Measurements from ENCODE around the gene INPP5K.
"Not testable (repeated sequence)": the region's sequence is repeated elsewhere in the genome, so short reads cannot be mapped to it uniquely, and the experiment has no call there.

The INPP5K gene

DNA sequence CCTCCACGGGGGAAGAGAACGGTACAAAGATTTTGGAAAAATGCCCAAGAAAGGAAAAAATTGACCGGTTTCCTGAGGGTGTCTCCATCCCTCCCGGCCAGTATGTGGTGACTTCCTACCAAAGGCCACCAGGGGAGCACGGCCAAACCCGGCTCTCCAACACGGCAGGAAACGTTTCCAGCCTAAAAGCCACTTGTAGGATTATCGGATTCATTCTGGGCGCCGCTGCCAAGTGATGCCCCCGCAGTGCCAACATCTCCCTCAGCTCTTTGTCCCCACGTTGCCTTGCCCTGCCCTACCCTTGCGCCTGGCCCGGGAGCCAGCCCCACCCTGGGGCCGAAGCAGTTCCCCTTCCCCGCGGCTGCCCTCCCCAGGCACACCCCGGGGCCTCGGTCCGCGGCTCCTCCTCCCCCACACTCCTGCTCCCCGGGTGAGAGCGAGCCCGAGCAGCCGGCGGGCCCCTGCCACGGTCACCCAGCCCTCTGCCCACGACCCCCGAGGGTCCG, 61.1 kb downstream of the INPP5K start:
- peak overlapping the region; percentile 80 for H3K4ac ChIP-seq (ENCODE audit: low read length)
- peak overlapping the region; percentile 99 for H3K9ac ChIP-seq (ENCODE audit: low read depth, low read length, poor library complexity)
- H3K18ac ChIP-seq (ENCODE audit: low read length) = peak overlapping the region; percentile 99
- H3K4me1 ChIP-seq (ENCODE audit: control insufficient read depth in 2 of 2, insufficient read depth in 1 of 2, low read depth in 1 of 2, low read length in 2 of 2) = peaks cover 5% of the 10 kb centered on the region in 2 donors
- peaks cover 0 to 33% of the 10 kb centered on the region in 2 donors for H3K36me3 ChIP-seq (replicated peaks in 1 of 2; ENCODE audit: control insufficient read depth in 2 of 2, insufficient read depth in 2 of 2, low read length in 2 of 2)
- DNase-seq (ENCODE audit: low spot score) = peak; percentile 48
- peak overlapping the region; percentile 71 for H2BK15ac ChIP-seq (ENCODE audit: low read length)
- WGBS, 2 donors (ENCODE audit: extremely low coverage in 2 of 2, insufficient read length in 2 of 2, insufficient replicate concordance in 1 of 2) = no CpG with 5 or more reads among the region's 31 CpGs
- peaks cover 8% of the 10 kb centered on the region for H3K79me1 ChIP-seq (ENCODE audit: low read depth, low read length)
- peak overlapping the region; percentile 90 for H3K23ac ChIP-seq (ENCODE audit: low read depth, low read length, poor library complexity)
- H3K9me3 ChIP-seq (replicated peaks in 1 of 2; ENCODE audit: control insufficient read depth in 2 of 2, insufficient read depth in 1 of 2, low read depth in 1 of 2, low read length in 2 of 2) = peaks cover 0 to 3% of the 10 kb centered on the region in 2 donors
- peak overlapping the region; percentile 96 for H2AK5ac ChIP-seq (ENCODE audit: low read depth, low read length)
- H2AFZ ChIP-seq (ENCODE audit: low read length) = peak overlapping the region; percentile 94
- H3K14ac ChIP-seq (ENCODE audit: low read length) = peak overlapping the region; percentile 97
- H4K8ac ChIP-seq (ENCODE audit: low read depth, low read length) = no peak overlapping the region
- H3K4me3 ChIP-seq (ENCODE audit: low read length in 2 of 2) = peak overlapping the region; percentile 83 to 100
- peak overlapping the region; percentile 52 for H2BK12ac ChIP-seq (ENCODE audit: low read length)
- peak overlapping the region; percentile 16 for H3K27ac ChIP-seq (replicated peaks; ENCODE audit: low read length)
- H3K27me3 ChIP-seq (ENCODE audit: control insufficient read depth in 3 of 3, insufficient read depth in 3 of 3, low read depth in 1 of 3, low read length in 3 of 3) = no peaks in the 10 kb centered on the region
- peak overlapping the region; percentile 99 for H2BK5ac ChIP-seq (ENCODE audit: low read length)
- H3K4me2 ChIP-seq (ENCODE audit: insufficient read depth, low read length, poor library complexity, severe bottlenecking) = peak overlapping the region; percentile 69
- no peak overlapping the region for H2BK120ac ChIP-seq (ENCODE audit: low read depth, low read length)
- H4K91ac ChIP-seq (ENCODE audit: low read depth, low read length, poor library complexity) = no peak overlapping the region

DNA sequence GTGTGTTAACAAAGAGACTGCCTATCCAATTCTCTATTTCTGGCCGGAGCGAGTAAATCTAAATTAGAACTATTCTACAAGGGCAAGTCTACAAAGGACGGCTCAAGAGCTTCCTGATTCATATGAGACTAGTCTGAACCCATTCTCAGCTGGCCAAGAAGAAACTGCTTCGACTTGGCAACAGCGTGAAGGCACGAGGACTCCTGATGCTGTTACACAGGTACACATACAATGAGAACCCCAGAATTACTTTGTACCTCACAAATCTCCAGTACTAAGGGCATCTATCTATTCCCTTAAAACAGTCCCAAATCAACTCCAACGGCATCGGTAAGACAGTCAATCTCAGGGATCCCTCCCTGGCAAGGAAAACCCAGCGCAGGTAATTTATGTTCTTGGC, 61.9 kb downstream of the INPP5K start:
- no peak for DNase-seq (ENCODE audit: low spot score)

DNA sequence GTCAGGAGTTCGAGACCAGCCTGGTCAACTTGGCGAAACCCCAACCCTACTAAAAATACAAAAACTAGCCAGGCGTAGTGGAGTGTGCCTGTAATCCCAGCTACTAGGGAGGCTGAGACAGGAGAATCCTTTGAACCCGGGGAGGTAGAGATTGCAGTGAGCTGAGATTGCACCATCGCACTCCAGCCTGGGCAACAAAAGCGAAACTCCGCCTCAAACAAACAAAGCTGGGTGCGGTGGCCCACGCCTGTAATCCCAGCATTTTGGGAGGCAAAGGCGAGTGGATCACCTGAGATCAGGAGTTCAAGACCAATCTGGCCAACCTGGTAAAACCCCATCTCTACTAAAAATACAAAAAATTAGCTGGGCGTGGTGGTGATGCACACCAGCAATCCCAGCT, 62.7 kb downstream of the INPP5K start:
- H4K91ac ChIP-seq (ENCODE audit: low read depth, low read length, poor library complexity); DNase-seq (ENCODE audit: low spot score); H4K8ac ChIP-seq (ENCODE audit: low read depth, low read length); H3K27ac ChIP-seq (replicated peaks; ENCODE audit: low read length); H3K9ac ChIP-seq (ENCODE audit: low read depth, low read length, poor library complexity); H2AK5ac ChIP-seq (ENCODE audit: low read depth, low read length); H3K23ac ChIP-seq (ENCODE audit: low read depth, low read length, poor library complexity); H2BK15ac ChIP-seq (ENCODE audit: low read length); H3K4me3 ChIP-seq (ENCODE audit: low read length in 2 of 2); H3K18ac ChIP-seq (ENCODE audit: low read length); H3K14ac ChIP-seq (ENCODE audit: low read length); H2BK5ac ChIP-seq (ENCODE audit: low read length); H3K27me3 ChIP-seq (ENCODE audit: control insufficient read depth in 3 of 3, insufficient read depth in 3 of 3, low read depth in 1 of 3, low read length in 3 of 3); H2BK120ac ChIP-seq (ENCODE audit: low read depth, low read length); H3K4me1 ChIP-seq (ENCODE audit: control insufficient read depth in 2 of 2, insufficient read depth in 1 of 2, low read depth in 1 of 2, low read length in 2 of 2); H3K4me2 ChIP-seq (ENCODE audit: insufficient read depth, low read length, poor library complexity, severe bottlenecking); H3K9me3 ChIP-seq (replicated peaks in 1 of 2; ENCODE audit: control insufficient read depth in 2 of 2, insufficient read depth in 1 of 2, low read depth in 1 of 2, low read length in 2 of 2); H2BK12ac ChIP-seq (ENCODE audit: low read length); H3K4ac ChIP-seq (ENCODE audit: low read length); H2AFZ ChIP-seq (ENCODE audit: low read length): not testable (repeated sequence)
- WGBS, 2 donors (ENCODE audit: extremely low coverage in 2 of 2, insufficient read length in 2 of 2, insufficient replicate concordance in 1 of 2) = no CpG with 5 or more reads among the region's 11 CpGs
- H3K79me1 ChIP-seq (ENCODE audit: low read depth, low read length) = peaks cover 11% of the 10 kb centered on the region
- H3K36me3 ChIP-seq (replicated peaks in 1 of 2; ENCODE audit: control insufficient read depth in 2 of 2, insufficient read depth in 2 of 2, low read length in 2 of 2) = peaks cover 2 to 44% of the 10 kb centered on the region in 2 donors

More for the DNA sequence above, 61.9 kb downstream of the INPP5K start:
- H2AK5ac ChIP-seq (ENCODE audit: low read depth, low read length) = no peak overlapping the region
- no CpG with 5 or more reads among the region's 9 CpGs for WGBS, 2 donors (ENCODE audit: extremely low coverage in 2 of 2, insufficient read length in 2 of 2, insufficient replicate concordance in 1 of 2)
- H3K79me1 ChIP-seq (ENCODE audit: low read depth, low read length) = peaks cover 8% of the 10 kb centered on the region
- no peak overlapping the region for H3K14ac ChIP-seq (ENCODE audit: low read length)
- no peak overlapping the region for H4K8ac ChIP-seq (ENCODE audit: low read depth, low read length)
- peak overlapping the region; percentile 53 for H3K9ac ChIP-seq (ENCODE audit: low read depth, low read length, poor library complexity)
- no peak overlapping the region for H3K18ac ChIP-seq (ENCODE audit: low read length)
- H2BK5ac ChIP-seq (ENCODE audit: low read length) = no peak overlapping the region
- no peak overlapping the region for H2BK120ac ChIP-seq (ENCODE audit: low read depth, low read length)
- peaks cover 5% of the 10 kb centered on the region in 2 donors for H3K4me1 ChIP-seq (ENCODE audit: control insufficient read depth in 2 of 2, insufficient read depth in 1 of 2, low read depth in 1 of 2, low read length in 2 of 2)
- H3K27me3 ChIP-seq (ENCODE audit: control insufficient read depth in 3 of 3, insufficient read depth in 3 of 3, low read depth in 1 of 3, low read length in 3 of 3) = no peaks in the 10 kb centered on the region
- no peak overlapping the region for H3K23ac ChIP-seq (ENCODE audit: low read depth, low read length, poor library complexity)
- H4K91ac ChIP-seq (ENCODE audit: low read depth, low read length, poor library complexity) = no peak overlapping the region
- no peak overlapping the region for H3K4ac ChIP-seq (ENCODE audit: low read length)
- H3K9me3 ChIP-seq (replicated peaks in 1 of 2; ENCODE audit: control insufficient read depth in 2 of 2, insufficient read depth in 1 of 2, low read depth in 1 of 2, low read length in 2 of 2) = peaks cover 0 to 3% of the 10 kb centered on the region in 2 donors
- peak overlapping the region; percentile 69 for H3K4me2 ChIP-seq (ENCODE audit: insufficient read depth, low read length, poor library complexity, severe bottlenecking)
- H2BK12ac ChIP-seq (ENCODE audit: low read length) = no peak overlapping the region
- peaks cover 0 to 35% of the 10 kb centered on the region in 2 donors for H3K36me3 ChIP-seq (replicated peaks in 1 of 2; ENCODE audit: control insufficient read depth in 2 of 2, insufficient read depth in 2 of 2, low read length in 2 of 2)
- no peak overlapping the region for H3K27ac ChIP-seq (replicated peaks; ENCODE audit: low read length)
- H2AFZ ChIP-seq (ENCODE audit: low read length) = no peak overlapping the region
- no peak overlapping the region for H2BK15ac ChIP-seq (ENCODE audit: low read length)
- H3K4me3 ChIP-seq (ENCODE audit: low read length in 2 of 2) = peak overlapping the region; percentile 83 to 100

DNA sequence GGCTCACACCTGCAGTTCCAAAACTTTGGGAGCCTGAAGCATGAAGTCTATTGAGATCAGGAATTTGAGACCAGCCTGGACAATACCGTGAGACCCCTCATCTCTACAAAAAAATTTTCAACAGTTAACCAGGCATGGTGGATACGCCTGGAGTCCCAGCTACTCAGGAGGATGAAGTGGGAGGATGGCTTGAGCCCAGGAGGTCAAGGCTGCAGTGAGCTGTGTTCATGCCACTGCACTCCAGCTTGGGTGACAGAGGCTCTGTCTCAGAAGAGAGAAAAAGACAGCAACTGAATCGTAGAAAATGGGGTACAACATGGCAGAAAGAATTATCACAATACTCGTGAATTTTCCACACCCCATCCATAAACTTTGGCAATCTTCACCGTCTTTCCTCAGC, 63.6 kb downstream of the INPP5K start:
- Histone ChIP-seq H3K27me3 (ENCODE audit: control insufficient read depth in 3 of 3, insufficient read depth in 3 of 3, low read depth in 1 of 3, low read length in 3 of 3) (no peaks in the 10 kb centered on the region), H2AK5ac (ENCODE audit: low read depth, low read length) (no peak overlapping the region), H3K9ac (ENCODE audit: low read depth, low read length, poor library complexity) (no peak overlapping the region), H3K18ac (ENCODE audit: low read length) (no peak overlapping the region), H3K4me3 (ENCODE audit: low read length in 2 of 2) (no peak overlapping the region), H2BK15ac (ENCODE audit: low read length) (no peak overlapping the region), H3K27ac (replicated peaks; ENCODE audit: low read length) (no peak overlapping the region), H3K14ac (ENCODE audit: low read length) (no peak overlapping the region), H2BK120ac (ENCODE audit: low read depth, low read length) (no peak overlapping the region), H3K4me2 (ENCODE audit: insufficient read depth, low read length, poor library complexity, severe bottlenecking) (no peak overlapping the region), H3K36me3 (replicated peaks in 1 of 2; ENCODE audit: control insufficient read depth in 2 of 2, insufficient read depth in 2 of 2, low read length in 2 of 2) (peaks cover 2 to 45% of the 10 kb centered on the region in 2 donors), H3K9me3 (replicated peaks in 1 of 2; ENCODE audit: control insufficient read depth in 2 of 2, insufficient read depth in 1 of 2, low read depth in 1 of 2, low read length in 2 of 2) (peaks cover 3% of the 10 kb centered on the region in 2 donors), H3K4me1 (ENCODE audit: control insufficient read depth in 2 of 2, insufficient read depth in 1 of 2, low read depth in 1 of 2, low read length in 2 of 2) (peaks cover 5% of the 10 kb centered on the region in 2 donors), H3K79me1 (ENCODE audit: low read depth, low read length) (peaks cover 12% of the 10 kb centered on the region), H2BK5ac (ENCODE audit: low read length) (no peak overlapping the region), H3K23ac (ENCODE audit: low read depth, low read length, poor library complexity) (no peak overlapping the region), H4K91ac (ENCODE audit: low read depth, low read length, poor library complexity) (no peak overlapping the region), H3K4ac (ENCODE audit: low read length) (no peak overlapping the region), H2AFZ (ENCODE audit: low read length) (no peak overlapping the region), H2BK12ac (ENCODE audit: low read length) (no peak overlapping the region), H4K8ac (ENCODE audit: low read depth, low read length) (no peak overlapping the region)
- WGBS, 2 donors (ENCODE audit: extremely low coverage in 2 of 2, insufficient read length in 2 of 2, insufficient replicate concordance in 1 of 2) = no CpG with 5 or more reads among the region's 5 CpGs
- no peak for DNase-seq (ENCODE audit: low spot score)
